Endothelial cell (in vitro differentiated cells): ENCODE data around the gene PRSS53. TPM values are rescaled to one million over a fixed set of nuclear protein-coding genes. Genes with fewer than 3 reads are reported as not detected.

ENCODE experiments used
- DNase-seq: peaks from one replicate; pipeline ENCODE4 v3.0.0; 2021; ENCODE audit warnings: low spot score
- H3K27ac Mint-ChIP-seq: one replicate; pipeline ENCODE4 v1.8.0; 2021; ENCODE audit warnings: mixed read lengths, inconsistent platforms; ENCODE audit not compliant: unreplicated experiment
- H3K27me3 Mint-ChIP-seq: one replicate; pipeline ENCODE4 v1.8.0; 2021; ENCODE audit warnings: mild to moderate bottlenecking, moderate library complexity, mixed read lengths, inconsistent platforms; ENCODE audit not compliant: unreplicated experiment
- H3K36me3 Mint-ChIP-seq: one replicate; pipeline ENCODE4 v1.8.0; 2021; ENCODE audit warnings: mild to moderate bottlenecking, low read depth, mixed read lengths, inconsistent platforms; ENCODE audit not compliant: unreplicated experiment
- H3K4me1 Mint-ChIP-seq: one replicate; pipeline ENCODE4 v1.8.0; 2021; ENCODE audit warnings: mild to moderate bottlenecking, mixed read lengths, inconsistent platforms; ENCODE audit not compliant: unreplicated experiment
- H3K4me3 Mint-ChIP-seq: one replicate; pipeline ENCODE4 v1.8.0; 2021; ENCODE audit warnings: mild to moderate bottlenecking, mixed read lengths, inconsistent platforms; ENCODE audit not compliant: unreplicated experiment
- H3K9me3 Mint-ChIP-seq: one replicate; pipeline ENCODE4 v1.8.0; 2021; ENCODE audit warnings: mixed read lengths, inconsistent platforms; ENCODE audit not compliant: unreplicated experiment
- CTCF ChIP-seq: fragments of 200-600 bp; sonication (generic); IDR thresholded peaks from one replicate; pipeline ENCODE4 v1.5.0; 2021; ENCODE audit warnings: antibody characterized with exemption; ENCODE audit not compliant: unreplicated experiment
- total RNA-seq: library from RNA; stranded (reverse); fragmentation: NEBNext Ultra II Directional; extraction: Animal tissue kit (Norgen Biotek cat#: 25700); gene quantifications from one replicate; pipeline ENCODE4 v1.2.1, GENCODE V29; 2021; ENCODE audit not compliant: unreplicated experiment

Gene PRSS53
- total RNA-seq, 1 donor from 2014 or later: 1.8 TPM

DNA sequence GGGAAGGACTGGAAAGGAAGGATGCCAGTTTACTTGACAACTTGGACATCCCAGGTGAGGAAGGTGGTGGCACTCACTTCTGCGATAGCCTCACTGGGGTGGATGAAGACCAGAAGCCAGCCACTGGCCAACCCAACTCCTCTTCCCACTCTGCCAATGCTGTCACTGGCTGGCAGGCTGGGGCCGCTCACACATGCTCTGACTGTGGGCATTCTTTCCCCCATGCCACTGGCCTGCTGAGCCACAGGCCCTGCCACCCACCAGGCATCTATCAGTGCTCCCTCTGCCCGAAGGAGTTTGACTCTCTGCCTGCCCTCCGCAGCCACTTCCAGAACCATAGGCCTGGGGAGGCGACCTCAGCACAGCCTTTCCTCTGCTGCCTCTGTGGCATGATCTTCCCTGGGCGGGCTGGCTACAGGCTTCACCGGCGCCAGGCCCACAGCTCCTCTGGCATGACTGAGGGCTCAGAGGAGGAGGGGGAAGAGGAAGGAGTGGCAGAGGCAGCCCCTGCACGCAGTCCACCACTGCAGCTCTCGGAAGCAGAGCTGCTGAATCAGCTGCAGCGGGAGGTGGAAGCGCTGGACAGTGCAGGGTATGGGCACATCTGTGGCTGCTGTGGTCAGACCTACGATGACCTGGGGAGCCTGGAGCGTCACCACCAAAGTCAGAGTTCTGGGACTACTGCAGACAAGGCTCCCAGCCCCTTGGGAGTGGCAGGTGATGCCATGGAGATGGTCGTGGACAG lies 10.0 kb downstream of the PRSS53 start:
- peak overlapping the region; percentile 30 for H3K27ac Mint-ChIP-seq
- H3K4me1 Mint-ChIP-seq: peaks cover 13% of the 10 kb centered on the region
- H3K9me3 Mint-ChIP-seq: no peaks in the 10 kb centered on the region
- peaks cover 30% of the 10 kb centered on the region for H3K27me3 Mint-ChIP-seq
- DNase-seq: no peak
- H3K4me3 Mint-ChIP-seq: no peak overlapping the region
- TF ChIP-seq CTCF: no peak
- H3K36me3 Mint-ChIP-seq: peaks cover 39% of the 10 kb centered on the region

GRCh38 chr16:31077592-31078396 lies 10.9 kb downstream of the PRSS53 start:
- DNase-seq: no peak
- peak overlapping the region; percentile 30 for H3K27ac Mint-ChIP-seq
- H3K9me3 Mint-ChIP-seq: no peaks in the 10 kb centered on the region
- H3K27me3 Mint-ChIP-seq: peaks cover 31% of the 10 kb centered on the region
- no peak for TF ChIP-seq CTCF
- H3K4me3 Mint-ChIP-seq: peak overlapping the region; percentile 18
- H3K36me3 Mint-ChIP-seq: peaks cover 36% of the 10 kb centered on the region
- peaks cover 14% of the 10 kb centered on the region for H3K4me1 Mint-ChIP-seq

GRCh38 chr16:31077024-31077423 lies 11.7 kb downstream of the PRSS53 start:
- peaks cover 32% of the 10 kb centered on the region for H3K36me3 Mint-ChIP-seq

DNA sequence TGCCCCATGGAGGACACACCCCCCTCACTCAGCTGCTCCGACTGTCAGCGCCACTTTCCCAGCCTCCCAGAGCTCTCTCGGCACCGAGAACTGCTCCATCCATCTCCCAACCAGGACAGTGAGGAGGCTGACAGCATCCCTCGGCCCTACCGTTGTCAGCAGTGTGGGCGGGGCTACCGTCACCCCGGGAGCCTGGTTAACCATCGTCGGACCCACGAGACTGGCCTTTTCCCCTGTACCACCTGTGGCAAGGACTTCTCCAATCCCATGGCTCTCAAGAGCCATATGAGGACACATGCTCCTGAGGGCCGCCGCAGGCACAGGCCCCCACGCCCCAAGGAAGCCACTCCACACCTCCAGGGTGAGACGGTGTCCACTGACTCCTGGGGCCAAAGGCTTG lies 12.4 kb downstream of the PRSS53 start:
- H3K27me3 Mint-ChIP-seq: peaks cover 31% of the 10 kb centered on the region
- DNase-seq: no peak
- peaks cover 32% of the 10 kb centered on the region for H3K36me3 Mint-ChIP-seq
- peaks cover 25% of the 10 kb centered on the region for H3K4me1 Mint-ChIP-seq
- peak overlapping the region; percentile 51 for H3K4me3 Mint-ChIP-seq
- H3K9me3 Mint-ChIP-seq: no peaks in the 10 kb centered on the region
- no peak for TF ChIP-seq CTCF
- H3K27ac Mint-ChIP-seq: no peak overlapping the region

More at GRCh38 chr16:31077024-31077423, 11.7 kb downstream of the PRSS53 start:
- no peak for TF ChIP-seq CTCF
- Mint-ChIP-seq H3K27ac (no peak overlapping the region), H3K4me1 (peaks cover 19% of the 10 kb centered on the region), H3K27me3 (peaks cover 31% of the 10 kb centered on the region), H3K9me3 (no peaks in the 10 kb centered on the region), H3K4me3 (no peak overlapping the region)
- no peak for DNase-seq

- H3K9me3 Mint-ChIP-seq: no peaks in the 10 kb centered on the region
- H3K4me3 Mint-ChIP-seq: peak overlapping the region; percentile 99
- no peak for DNase-seq
- no peak for TF ChIP-seq CTCF
- peak overlapping the region; percentile 99 for H3K27ac Mint-ChIP-seq
- peaks cover 25% of the 10 kb centered on the region for H3K4me1 Mint-ChIP-seq
- H3K36me3 Mint-ChIP-seq: peaks cover 27% of the 10 kb centered on the region
- H3K27me3 Mint-ChIP-seq: peaks cover 28% of the 10 kb centered on the region
Measured at GRCh38 chr16:31074814-31075183, 13.9 kb downstream of the PRSS53 start.
